Measurements from ENCODE around the gene ZNF30.
"Not testable (repeated sequence)": the region's sequence is repeated elsewhere in the genome, so short reads cannot be mapped to it uniquely, and the experiment has no call there.

Gene ZNF30

GRCh38 chr19:34988119-34988518 lies 61.4 kb downstream of the ZNF30 start:
- no peaks in the 10 kb centered on the region; the same call in 1 of the 2 replicates for H3K4me1 ChIP-seq (ENCODE audit: control insufficient read depth, insufficient read depth, low read length)
- no peak for DNase-seq (ENCODE audit: low read depth, low spot score)
- H3K4me3 ChIP-seq (ENCODE audit: low read length), result no peak overlapping the region
- no peaks in the 10 kb centered on the region for H3K36me3 ChIP-seq (ENCODE audit: control insufficient read depth, insufficient read depth, low read length)
- H3K9me3 ChIP-seq (ENCODE audit: control insufficient read depth, insufficient read depth, low read length), result no peaks in the 10 kb centered on the region
- WGBS (ENCODE audit: insufficient coverage, insufficient read length), result no CpG with 5 or more reads among the region's 1 CpG
- no peaks in the 10 kb centered on the region for H3K27me3 ChIP-seq (ENCODE audit: control insufficient read depth, insufficient read depth, low read length)
- H3K27ac ChIP-seq (ENCODE audit: low read length), result no peak overlapping the region

DNA sequence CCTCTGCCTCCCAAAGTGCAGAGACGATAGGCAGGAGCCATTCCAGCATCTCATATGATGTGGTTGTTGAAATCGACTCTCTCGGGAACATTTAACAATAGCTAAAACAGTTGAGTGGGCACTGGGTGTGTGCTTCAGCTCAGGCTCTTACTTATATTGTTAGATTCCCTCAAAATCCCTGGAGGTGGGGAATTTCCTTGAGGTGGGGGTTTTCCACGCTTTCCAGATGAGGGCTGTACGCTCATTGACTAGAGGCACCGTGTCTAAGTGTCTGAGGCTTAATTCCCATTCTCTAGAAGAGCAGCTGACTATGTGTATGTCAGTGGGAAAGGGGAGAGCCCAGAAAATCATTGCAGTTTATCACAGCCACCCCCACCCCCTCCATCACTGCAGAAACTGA lies 62.6 kb downstream of the ZNF30 start:
- H3K27me3 ChIP-seq (ENCODE audit: control insufficient read depth, insufficient read depth, low read length), result no peaks in the 10 kb centered on the region
- no peaks in the 10 kb centered on the region for H3K9me3 ChIP-seq (ENCODE audit: control insufficient read depth, insufficient read depth, low read length)
- no peak overlapping the region for H3K4me3 ChIP-seq (ENCODE audit: low read length)
- DNase-seq (ENCODE audit: low read depth, low spot score), result no peak
- H3K4me1 ChIP-seq (ENCODE audit: control insufficient read depth, insufficient read depth, low read length), result peaks cover under 1% of the 10 kb centered on the region; the same call in 1 of the 2 replicates
- no peaks in the 10 kb centered on the region for H3K36me3 ChIP-seq (ENCODE audit: control insufficient read depth, insufficient read depth, low read length)
- H3K27ac ChIP-seq (ENCODE audit: low read length), result no peak overlapping the region
- WGBS (ENCODE audit: insufficient coverage, insufficient read length), result no CpG with 5 or more reads among the region's 6 CpGs

DNA sequence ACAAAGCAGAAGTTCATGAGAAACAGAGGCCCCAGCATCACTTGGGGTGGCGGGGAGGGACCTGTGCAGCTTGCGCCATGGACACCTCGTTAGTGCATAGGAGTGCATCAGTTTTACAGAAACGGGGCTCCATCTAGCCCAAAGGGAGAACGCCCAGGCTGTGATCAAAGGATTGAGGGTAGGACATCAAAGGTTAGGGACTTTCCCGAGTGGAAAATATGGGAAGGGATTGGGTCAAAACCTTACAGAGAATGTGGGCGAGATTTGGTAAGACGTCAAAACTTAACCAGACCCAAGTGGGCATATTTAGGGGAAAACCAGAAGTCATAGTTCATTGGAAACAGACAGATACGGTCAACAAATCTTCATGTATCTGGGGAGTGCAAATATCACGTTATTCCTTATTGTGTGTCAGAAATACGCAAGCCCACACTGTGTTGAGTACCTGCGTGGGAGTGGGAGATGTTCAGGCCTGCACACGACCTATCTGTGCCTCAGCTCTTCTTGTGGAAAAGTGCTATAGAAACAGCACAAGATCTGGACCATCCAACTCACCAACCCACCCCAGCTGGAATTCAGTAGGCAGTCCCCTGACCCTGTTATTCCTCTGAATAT lies 64.0 kb downstream of the ZNF30 start:
- H3K9me3 ChIP-seq (ENCODE audit: control insufficient read depth, insufficient read depth, low read length), result no peaks in the 10 kb centered on the region
- H3K4me3 ChIP-seq (ENCODE audit: low read length), result no peak overlapping the region
- no peak for DNase-seq (ENCODE audit: low read depth, low spot score)
- H3K36me3 ChIP-seq (ENCODE audit: control insufficient read depth, insufficient read depth, low read length), result no peaks in the 10 kb centered on the region
- WGBS (ENCODE audit: insufficient coverage, insufficient read length), result no CpG with 5 or more reads among the region's 13 CpGs
- no peak overlapping the region for H3K27ac ChIP-seq (ENCODE audit: low read length)
- no peaks in the 10 kb centered on the region for H3K27me3 ChIP-seq (ENCODE audit: control insufficient read depth, insufficient read depth, low read length)
- peaks cover 2% of the 10 kb centered on the region; the same call in 1 of the 2 replicates for H3K4me1 ChIP-seq (ENCODE audit: control insufficient read depth, insufficient read depth, low read length)

DNA sequence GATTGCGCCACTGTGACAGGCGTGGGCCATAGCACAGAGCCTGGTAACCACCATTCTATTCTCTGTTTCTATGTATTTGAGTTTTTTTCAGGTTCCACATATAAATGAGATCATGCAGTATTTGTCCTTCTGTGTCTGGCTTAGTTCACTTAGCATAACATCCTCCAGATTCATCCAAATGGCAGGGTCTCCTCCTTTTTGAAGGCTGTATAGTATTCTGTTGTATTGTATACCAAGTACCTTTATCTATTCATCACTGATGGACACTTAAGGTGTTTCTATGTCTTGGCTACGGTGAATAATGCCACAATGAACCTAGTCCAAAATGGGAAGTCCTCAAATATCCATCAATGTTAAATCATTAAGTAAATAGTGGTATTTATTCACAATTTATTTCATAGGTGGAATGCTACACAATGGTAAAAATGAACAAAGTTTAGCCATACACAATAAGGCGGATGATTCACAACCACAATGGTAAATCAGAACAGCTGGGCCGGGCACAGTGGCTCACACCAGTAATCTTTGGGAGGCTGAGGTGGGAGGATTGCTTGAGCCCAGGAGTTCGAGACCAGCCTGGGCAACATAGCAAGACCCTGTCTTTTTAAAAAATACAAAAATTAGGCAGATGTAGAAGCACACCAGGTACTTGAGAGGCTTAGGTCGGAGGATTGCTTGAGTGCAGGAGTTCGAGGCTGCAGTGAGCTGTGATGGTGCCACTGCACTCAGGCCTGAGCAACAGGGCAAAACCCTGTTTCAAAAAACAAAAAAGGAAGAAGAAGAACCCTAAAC lies 65.0 kb downstream of the ZNF30 start:
- H3K4me3 ChIP-seq (ENCODE audit: low read length), result no peak overlapping the region
- DNase-seq (ENCODE audit: low read depth, low spot score), result no peak
- no peaks in the 10 kb centered on the region for H3K27me3 ChIP-seq (ENCODE audit: control insufficient read depth, insufficient read depth, low read length)
- H3K9me3 ChIP-seq (ENCODE audit: control insufficient read depth, insufficient read depth, low read length), result no peaks in the 10 kb centered on the region
- no CpG with 5 or more reads among the region's 8 CpGs for WGBS (ENCODE audit: insufficient coverage, insufficient read length)
- H3K27ac ChIP-seq (ENCODE audit: low read length), result no peak overlapping the region
- H3K36me3 ChIP-seq (ENCODE audit: control insufficient read depth, insufficient read depth, low read length), result no peaks in the 10 kb centered on the region
- H3K4me1 ChIP-seq (ENCODE audit: control insufficient read depth, insufficient read depth, low read length), result 0 out of 2 replicates have a peak, but pooled peaks cover 2% of the 10 kb centered on the region

DNA sequence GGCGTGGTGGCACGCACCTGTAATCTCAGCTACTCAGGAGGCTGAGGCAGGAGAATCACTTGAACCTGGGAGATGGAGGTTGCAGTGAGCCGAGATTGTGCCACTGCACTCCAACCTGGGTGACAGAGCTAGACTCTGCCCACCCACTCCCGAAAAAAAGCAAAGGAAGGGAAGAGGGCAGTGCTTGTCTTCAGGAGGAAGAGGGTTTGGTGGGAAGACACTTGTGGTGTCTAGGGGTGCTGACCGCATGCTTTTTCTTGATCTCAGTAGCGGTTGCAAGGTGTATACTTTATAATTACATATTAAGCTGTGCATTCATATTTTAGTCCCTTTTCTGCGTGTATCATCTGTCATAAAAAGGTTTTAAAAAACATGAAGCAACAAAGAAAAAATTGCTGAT lies 65.9 kb downstream of the ZNF30 start:
- H3K36me3 ChIP-seq (ENCODE audit: control insufficient read depth, insufficient read depth, low read length); H3K27ac ChIP-seq (ENCODE audit: low read length); H3K9me3 ChIP-seq (ENCODE audit: control insufficient read depth, insufficient read depth, low read length); H3K4me1 ChIP-seq (ENCODE audit: control insufficient read depth, insufficient read depth, low read length); DNase-seq (ENCODE audit: low read depth, low spot score); H3K4me3 ChIP-seq (ENCODE audit: low read length); H3K27me3 ChIP-seq (ENCODE audit: control insufficient read depth, insufficient read depth, low read length): not testable (repeated sequence)
- no CpG with 5 or more reads among the region's 7 CpGs for WGBS (ENCODE audit: insufficient coverage, insufficient read length)

GRCh38 chr19:34994286-34994642 lies 67.6 kb downstream of the ZNF30 start:
- Histone ChIP-seq H3K27me3 (ENCODE audit: control insufficient read depth, insufficient read depth, low read length) (no peaks in the 10 kb centered on the region), H3K27ac (ENCODE audit: low read length) (no peak overlapping the region), H3K9me3 (ENCODE audit: control insufficient read depth, insufficient read depth, low read length) (no peaks in the 10 kb centered on the region), H3K4me1 (ENCODE audit: control insufficient read depth, insufficient read depth, low read length) (0 out of 2 replicates have a peak, but pooled peaks cover 2% of the 10 kb centered on the region), H3K36me3 (ENCODE audit: control insufficient read depth, insufficient read depth, low read length) (no peaks in the 10 kb centered on the region), H3K4me3 (ENCODE audit: low read length) (no peak overlapping the region)
- no peak for DNase-seq (ENCODE audit: low read depth, low spot score)
- WGBS (ENCODE audit: insufficient coverage, insufficient read length), result no CpG with 5 or more reads among the region's 9 CpGs

Data from iPS DF 6.9 (cell line).